ENCODE data around the gene ZNF45. TPM values are rescaled to one million over a fixed set of nuclear protein-coding genes. Genes with fewer than 3 reads are reported as not detected.
A peak's percentile ranks its signal among the peaks of the same experiment; 100 is the strongest.

ZNF45 gene
- total RNA-seq, 1 experiment from 2014 or later = 20.3 TPM

GRCh38 chr19:43928820-43929219, 6.3 kb downstream of the ZNF45 start:
- no peak for DNase-seq
- Mint-ChIP-seq H3K9me3 (ENCODE audit: low read depth, unreplicated experiment) (peaks cover 5% of the 10 kb centered on the region), H3K4me1 (ENCODE audit: low read depth, unreplicated experiment) (peaks cover 3% of the 10 kb centered on the region), H3K27me3 (ENCODE audit: unreplicated experiment) (no peaks in the 10 kb centered on the region), H3K27ac (ENCODE audit: unreplicated experiment) (no peak overlapping the region), H3K4me3 (ENCODE audit: low read depth, unreplicated experiment) (no peak overlapping the region), H3K36me3 (ENCODE audit: insufficient read depth, unreplicated experiment) (peaks cover 9% of the 10 kb centered on the region)
- no peak for TF ChIP-seq CTCF (IDR thresholded peaks at IDR 0.05; ENCODE audit: unreplicated experiment)
- no TSS peak for BruUV-seq (replicated peaks)
- intact Hi-C loops (cut with micrococcal nuclease; ENCODE audit: unreplicated experiment) = no loop called here
- CTCF ChIA-PET = no interaction called here

GRCh38 chr19:43923875-43924274, 11.2 kb downstream of the ZNF45 start:
- H3K4me1 Mint-ChIP-seq (ENCODE audit: low read depth, unreplicated experiment) = no peaks in the 10 kb centered on the region
- H3K27me3 Mint-ChIP-seq (ENCODE audit: unreplicated experiment) = no peaks in the 10 kb centered on the region
- H3K9me3 Mint-ChIP-seq (ENCODE audit: low read depth, unreplicated experiment) = peaks cover 2% of the 10 kb centered on the region
- no peak for DNase-seq
- TF ChIP-seq CTCF (IDR thresholded peaks at IDR 0.05; ENCODE audit: unreplicated experiment) = no peak
- no TSS peak for BruUV-seq (replicated peaks)
- no peak overlapping the region for H3K27ac Mint-ChIP-seq (ENCODE audit: unreplicated experiment)
- H3K4me3 Mint-ChIP-seq (ENCODE audit: low read depth, unreplicated experiment) = no peak overlapping the region
- CTCF ChIA-PET = no interaction called here
- intact Hi-C loops (cut with micrococcal nuclease; ENCODE audit: unreplicated experiment) = no loop called here
- peaks cover 21% of the 10 kb centered on the region for H3K36me3 Mint-ChIP-seq (ENCODE audit: insufficient read depth, unreplicated experiment)

GRCh38 chr19:43914051-43914450, 21.0 kb downstream of the ZNF45 start:
- no TSS peak for BruUV-seq (replicated peaks)

GRCh38 chr19:43913383-43913782, 21.7 kb downstream of the ZNF45 start:
- TF ChIP-seq CTCF (IDR thresholded peaks at IDR 0.05; ENCODE audit: unreplicated experiment) = no peak
- H3K27me3 Mint-ChIP-seq (ENCODE audit: unreplicated experiment) = no peaks in the 10 kb centered on the region
- peaks cover 31% of the 10 kb centered on the region for H3K9me3 Mint-ChIP-seq (ENCODE audit: low read depth, unreplicated experiment)
- CTCF ChIA-PET = no interaction called here
- no peaks in the 10 kb centered on the region for H3K4me1 Mint-ChIP-seq (ENCODE audit: low read depth, unreplicated experiment)
- BruUV-seq (replicated peaks) = no TSS peak
- H3K27ac Mint-ChIP-seq (ENCODE audit: unreplicated experiment) = no peak overlapping the region
- no peak overlapping the region for H3K4me3 Mint-ChIP-seq (ENCODE audit: low read depth, unreplicated experiment)
- no peak for DNase-seq
- peaks cover 40% of the 10 kb centered on the region for H3K36me3 Mint-ChIP-seq (ENCODE audit: insufficient read depth, unreplicated experiment)
- intact Hi-C loops (cut with micrococcal nuclease; ENCODE audit: unreplicated experiment) = no loop called here

More at GRCh38 chr19:43914051-43914450, 21.0 kb downstream of the ZNF45 start:
- Mint-ChIP-seq H3K27ac (ENCODE audit: unreplicated experiment) (peak overlapping the region; percentile 81), H3K36me3 (ENCODE audit: insufficient read depth, unreplicated experiment) (peaks cover 44% of the 10 kb centered on the region), H3K4me1 (ENCODE audit: low read depth, unreplicated experiment) (no peaks in the 10 kb centered on the region), H3K27me3 (ENCODE audit: unreplicated experiment) (no peaks in the 10 kb centered on the region), H3K4me3 (ENCODE audit: low read depth, unreplicated experiment) (no peak overlapping the region), H3K9me3 (ENCODE audit: low read depth, unreplicated experiment) (peaks cover 29% of the 10 kb centered on the region)
- no peak for DNase-seq
- CTCF ChIA-PET = no interaction called here
- intact Hi-C loops (cut with micrococcal nuclease; ENCODE audit: unreplicated experiment) = no loop called here
- no peak for TF ChIP-seq CTCF (IDR thresholded peaks at IDR 0.05; ENCODE audit: unreplicated experiment)

Measured in Calu3 (cell line).